Liver (tissue), 3 donors: ENCODE measurements around the gene YLPM1.

Experiments
- EGR1 ChIP-seq, 2 donors: IDR thresholded peaks; 2 replicates each; pipeline ENCODE4 v1.6.1; 2016 to 2018; ENCODE audit warnings: antibody characterized with exemption in 2 of 2, low read depth in 2 of 2
- RAD21 ChIP-seq, 2 donors: IDR thresholded peaks; 2 replicates each; pipeline ENCODE4 v1.6.1; 2016; ENCODE audit warnings: antibody characterized with exemption in 2 of 2, mild to moderate bottlenecking in 2 of 2
- REST ChIP-seq: IDR thresholded peaks from 2 replicates; pipeline ENCODE4 v1.6.1; 2016; ENCODE audit warnings: antibody characterized with exemption, mild to moderate bottlenecking
- SP1 ChIP-seq: IDR thresholded peaks from 2 replicates; pipeline ENCODE4 v1.6.1; 2018; ENCODE audit warnings: antibody characterized with exemption, mild to moderate bottlenecking
- TAF1 ChIP-seq: conservative IDR thresholded peaks from 2 replicates; pipeline ENCODE4 v1.6.1; 2016; ENCODE audit warnings: antibody characterized with exemption, mild to moderate bottlenecking
- TF ChIP-seq, protein P1 (sequence below): fragments of 150-350 bp; IDR thresholded peaks from 2 replicates; pipeline ENCODE4 v1.5.1; 2017; ENCODE audit warnings: improper control_type of control experiment, low read depth, low read length; ENCODE audit not compliant: missing input control
- TF ChIP-seq, protein P2 (sequence below): IDR thresholded peaks from 2 replicates; pipeline ENCODE4 v1.6.1; 2016; ENCODE audit warnings: antibody characterized with exemption
- donor health status: healthy.
- donor health status: healthy.

DNA sequence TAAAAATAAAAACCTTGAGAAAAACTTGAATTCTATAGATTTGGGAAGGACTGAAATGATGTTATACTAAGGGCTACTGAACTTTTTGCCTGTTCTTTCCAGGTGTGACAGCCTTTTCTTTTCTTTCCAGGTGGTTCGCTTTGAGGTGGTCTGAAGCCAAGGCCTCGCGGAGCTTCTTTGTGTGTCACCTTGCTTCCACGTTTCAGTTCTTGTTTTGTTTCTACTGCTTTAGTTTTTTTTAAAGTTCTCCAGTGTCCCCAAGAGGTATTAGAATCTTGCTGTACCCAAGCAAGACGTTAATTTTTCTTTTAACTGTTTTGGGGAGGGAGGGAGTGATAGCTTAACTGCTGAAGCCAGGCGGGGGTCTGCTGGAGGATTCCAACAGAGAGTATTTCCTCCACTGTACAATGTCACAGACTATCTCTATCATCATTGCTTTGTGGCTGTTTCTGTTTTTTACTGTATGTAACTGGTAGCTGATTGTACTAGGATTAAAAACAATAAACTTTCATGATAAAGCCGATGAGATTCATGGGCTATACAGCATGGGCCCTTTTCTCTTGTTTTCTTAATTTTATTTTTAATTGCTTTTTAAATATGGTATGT, 72.6 kb downstream of the YLPM1 start:
- no peak for TF ChIP-seq EGR1 (IDR thresholded peaks at IDR 0.05; ENCODE audit: low read depth in 2 of 2)
- TF ChIP-seq, protein P1, sequence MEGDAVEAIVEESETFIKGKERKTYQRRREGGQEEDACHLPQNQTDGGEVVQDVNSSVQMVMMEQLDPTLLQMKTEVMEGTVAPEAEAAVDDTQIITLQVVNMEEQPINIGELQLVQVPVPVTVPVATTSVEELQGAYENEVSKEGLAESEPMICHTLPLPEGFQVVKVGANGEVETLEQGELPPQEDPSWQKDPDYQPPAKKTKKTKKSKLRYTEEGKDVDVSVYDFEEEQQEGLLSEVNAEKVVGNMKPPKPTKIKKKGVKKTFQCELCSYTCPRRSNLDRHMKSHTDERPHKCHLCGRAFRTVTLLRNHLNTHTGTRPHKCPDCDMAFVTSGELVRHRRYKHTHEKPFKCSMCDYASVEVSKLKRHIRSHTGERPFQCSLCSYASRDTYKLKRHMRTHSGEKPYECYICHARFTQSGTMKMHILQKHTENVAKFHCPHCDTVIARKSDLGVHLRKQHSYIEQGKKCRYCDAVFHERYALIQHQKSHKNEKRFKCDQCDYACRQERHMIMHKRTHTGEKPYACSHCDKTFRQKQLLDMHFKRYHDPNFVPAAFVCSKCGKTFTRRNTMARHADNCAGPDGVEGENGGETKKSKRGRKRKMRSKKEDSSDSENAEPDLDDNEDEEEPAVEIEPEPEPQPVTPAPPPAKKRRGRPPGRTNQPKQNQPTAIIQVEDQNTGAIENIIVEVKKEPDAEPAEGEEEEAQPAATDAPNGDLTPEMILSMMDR, result no peak
- TF ChIP-seq RAD21 (IDR thresholded peaks at IDR 0.05), result no peak
- TF ChIP-seq, protein P2, sequence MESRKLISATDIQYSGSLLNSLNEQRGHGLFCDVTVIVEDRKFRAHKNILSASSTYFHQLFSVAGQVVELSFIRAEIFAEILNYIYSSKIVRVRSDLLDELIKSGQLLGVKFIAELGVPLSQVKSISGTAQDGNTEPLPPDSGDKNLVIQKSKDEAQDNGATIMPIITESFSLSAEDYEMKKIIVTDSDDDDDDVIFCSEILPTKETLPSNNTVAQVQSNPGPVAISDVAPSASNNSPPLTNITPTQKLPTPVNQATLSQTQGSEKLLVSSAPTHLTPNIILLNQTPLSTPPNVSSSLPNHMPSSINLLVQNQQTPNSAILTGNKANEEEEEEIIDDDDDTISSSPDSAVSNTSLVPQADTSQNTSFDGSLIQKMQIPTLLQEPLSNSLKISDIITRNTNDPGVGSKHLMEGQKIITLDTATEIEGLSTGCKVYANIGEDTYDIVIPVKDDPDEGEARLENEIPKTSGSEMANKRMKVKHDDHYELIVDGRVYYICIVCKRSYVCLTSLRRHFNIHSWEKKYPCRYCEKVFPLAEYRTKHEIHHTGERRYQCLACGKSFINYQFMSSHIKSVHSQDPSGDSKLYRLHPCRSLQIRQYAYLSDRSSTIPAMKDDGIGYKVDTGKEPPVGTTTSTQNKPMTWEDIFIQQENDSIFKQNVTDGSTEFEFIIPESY, result no peak
- no peak for TF ChIP-seq TAF1
- TF ChIP-seq SP1, result no peak
- TF ChIP-seq REST, result no peak
